CD4-positive, CD25-positive, alpha-beta regulatory T cell (primary cell): ENCODE results near the gene EPHB1. TPM values are rescaled to one million over a fixed set of nuclear protein-coding genes. Genes with fewer than 3 reads are reported as not detected.

Source experiments
- ATAC-seq, 2 donors: fragments of 150-1000 bp; cut with Tn5 transposase; one replicate each; pipeline ENCODE4 v1.10.0; 2021; ENCODE audit warnings: low read depth in 2 of 2, moderate number of reproducible peaks in 2 of 2, moderate library complexity in 1 of 2
- DNase-seq, 3 donors: peaks; one replicate each; pipeline versions ENCODE4 v3.0.0 to v3.0.0-alpha.2; 2012 to 2022; ENCODE audit warnings: mixed read lengths in 1 of 3
- H3K27ac ChIP-seq: one replicate; pipeline ENCODE4 v1.7.0; 2013; ENCODE audit warnings: mild to moderate bottlenecking, low read length; ENCODE audit not compliant: insufficient read depth, poor library complexity, severe bottlenecking
- H3K27me3 ChIP-seq: one replicate; pipeline ENCODE4 v1.7.0; 2013; ENCODE audit warnings: low read length; ENCODE audit not compliant: control insufficient read depth, insufficient read depth
- H3K36me3 ChIP-seq: one replicate; pipeline ENCODE4 v1.7.0; 2013; ENCODE audit warnings: mild to moderate bottlenecking, low read length, moderate library complexity; ENCODE audit not compliant: control insufficient read depth, insufficient read depth
- H3K4me1 ChIP-seq: 2 replicates; pipeline ENCODE4 v1.7.0; 2013; ENCODE audit warnings: mild to moderate bottlenecking, low read length; ENCODE audit not compliant: insufficient read depth, control insufficient read depth, poor library complexity, severe bottlenecking
- H3K4me3 ChIP-seq: one replicate; pipeline ENCODE4 v1.7.0; 2013; ENCODE audit warnings: low read depth, mild to moderate bottlenecking, low read length, moderate library complexity
- H3K9me3 ChIP-seq, 2 experiments: 1 replicate in 1 of 2; 2 replicates in 1 of 2; pipeline ENCODE4 v1.7.0; 2013; ENCODE audit warnings: low read length in 2 of 2, mild to moderate bottlenecking in 1 of 2, moderate library complexity in 1 of 2; ENCODE audit not compliant: control insufficient read depth in 2 of 2
- H3K27ac Mint-ChIP-seq, 3 donors: one replicate each; pipeline ENCODE4 v1.8.0; 2020 to 2022; ENCODE audit warnings: mild to moderate bottlenecking in 3 of 3, mixed read lengths in 3 of 3, moderate library complexity in 2 of 3
- H3K27me3 Mint-ChIP-seq: one replicate; pipeline ENCODE4 v1.8.0; 2022; ENCODE audit warnings: mild to moderate bottlenecking, mixed read lengths
- H3K36me3 Mint-ChIP-seq: one replicate; pipeline ENCODE4 v1.8.0; 2020; ENCODE audit warnings: mixed read lengths
- H3K4me1 Mint-ChIP-seq, 4 donors: one replicate each; pipeline ENCODE4 v1.8.0; 2020 to 2022; ENCODE audit warnings: mixed read lengths in 4 of 4, mild to moderate bottlenecking in 1 of 4
- H3K4me3 Mint-ChIP-seq, 4 donors: one replicate each; pipeline ENCODE4 v1.8.0; 2020 to 2022; ENCODE audit warnings: mild to moderate bottlenecking in 4 of 4, mixed read lengths in 4 of 4, moderate library complexity in 3 of 4
- H3K9me3 Mint-ChIP-seq, 7 donors: one replicate each; pipeline ENCODE4 v1.8.0; 2020 to 2022; ENCODE audit warnings: mixed read lengths in 7 of 7, mild to moderate bottlenecking in 3 of 7, moderate library complexity in 2 of 7
- polyA plus RNA-seq, 4 donors: library from polyadenylated mRNA; unstranded; fragments of 300-500 nt; fragmentation: Illumina TruSeq; gene quantifications; one replicate each; pipeline ENCODE4 v1.2.3, GENCODE V29; 2021
- total RNA-seq: library from RNA; stranded (reverse); gene quantifications from one replicate; pipeline ENCODE4 v1.2.3, GENCODE V29; 2022

EPHB1 gene
- total and polyA plus RNA-seq, 5 donors from 2014 or later, result 0.32 to 2.1 (median 0.84) TPM

- Histone ChIP-seq H3K36me3 (no peaks in the 10 kb centered on the region), H3K4me3 (no peak overlapping the region), H3K27me3 (no peaks in the 10 kb centered on the region), H3K4me1 (no peaks in the 10 kb centered on the region), H3K9me3 (no peaks in the 10 kb centered on the region), H3K27ac (no peak overlapping the region)
- Mint-ChIP-seq H3K36me3 (no peaks in the 10 kb centered on the region), H3K4me3 (no peak overlapping the region), H3K27me3 (no peaks in the 10 kb centered on the region), H3K27ac (no peak overlapping the region), H3K9me3 (peaks cover 0 to 3% (median 0%) of the 10 kb centered on the region in 7 donors), H3K4me1 (no peaks in the 10 kb centered on the region)
- ATAC-seq (no peak), DNase-seq (no peak)
Measured at GRCh38 chr3:134898181-134898754, 103.2 kb downstream of the EPHB1 start.

DNA sequence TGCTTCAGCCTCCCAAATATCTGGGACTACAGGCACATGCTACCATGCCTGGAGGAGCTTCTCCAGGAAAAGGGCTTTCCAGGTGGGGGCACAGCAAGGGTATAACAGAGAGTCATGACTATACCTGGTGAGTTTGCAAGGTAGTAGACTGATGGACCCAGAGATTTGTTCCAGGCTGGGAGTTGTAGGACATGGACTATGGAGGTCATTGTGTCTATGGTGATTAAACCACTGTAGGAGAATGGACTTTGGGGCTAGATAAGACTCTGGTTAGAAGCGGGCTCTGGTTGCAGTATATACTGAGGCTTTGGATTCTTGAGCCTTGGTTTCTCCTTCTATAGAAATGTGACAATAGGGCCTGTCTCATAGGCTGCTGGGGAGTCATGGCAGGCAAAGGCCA lies 104.7 kb downstream of the EPHB1 start:
- DNase-seq (no peak), ATAC-seq (no peak)
- H3K9me3 Mint-ChIP-seq, result peaks cover 0 to under 1% (median 0%) of the 10 kb centered on the region in 7 donors
- H3K27me3 Mint-ChIP-seq, result no peaks in the 10 kb centered on the region
- peaks cover 0 to 10% (median 4%) of the 10 kb centered on the region in 4 donors for H3K4me1 Mint-ChIP-seq
- H3K4me3 ChIP-seq, result no peak overlapping the region
- peaks cover 8% of the 10 kb centered on the region for H3K4me1 ChIP-seq
- no peak overlapping the region for H3K27ac Mint-ChIP-seq
- H3K9me3 ChIP-seq, result no peaks in the 10 kb centered on the region
- H3K27ac ChIP-seq, result no peak overlapping the region
- H3K4me3 Mint-ChIP-seq, result no peak overlapping the region
- no peaks in the 10 kb centered on the region for H3K36me3 Mint-ChIP-seq
- no peaks in the 10 kb centered on the region for H3K36me3 ChIP-seq
- H3K27me3 ChIP-seq, result no peaks in the 10 kb centered on the region

- H3K36me3 ChIP-seq, result no peaks in the 10 kb centered on the region
- H3K9me3 ChIP-seq, result no peaks in the 10 kb centered on the region
- Mint-ChIP-seq H3K27me3 (no peaks in the 10 kb centered on the region), H3K4me1 (peaks cover 0 to 10% (median 4%) of the 10 kb centered on the region in 4 donors), H3K4me3 (no peak overlapping the region), H3K9me3 (no peaks in the 10 kb centered on the region), H3K27ac (no peak overlapping the region), H3K36me3 (no peaks in the 10 kb centered on the region)
- DNase-seq (no peak), ATAC-seq (no peak)
- no peak overlapping the region for H3K27ac ChIP-seq
- no peak overlapping the region for H3K4me3 ChIP-seq
- no peaks in the 10 kb centered on the region for H3K27me3 ChIP-seq
- H3K4me1 ChIP-seq, result peaks cover 8% of the 10 kb centered on the region
Measured at GRCh38 chr3:134900482-134900881, 105.4 kb downstream of the EPHB1 start.

DNA sequence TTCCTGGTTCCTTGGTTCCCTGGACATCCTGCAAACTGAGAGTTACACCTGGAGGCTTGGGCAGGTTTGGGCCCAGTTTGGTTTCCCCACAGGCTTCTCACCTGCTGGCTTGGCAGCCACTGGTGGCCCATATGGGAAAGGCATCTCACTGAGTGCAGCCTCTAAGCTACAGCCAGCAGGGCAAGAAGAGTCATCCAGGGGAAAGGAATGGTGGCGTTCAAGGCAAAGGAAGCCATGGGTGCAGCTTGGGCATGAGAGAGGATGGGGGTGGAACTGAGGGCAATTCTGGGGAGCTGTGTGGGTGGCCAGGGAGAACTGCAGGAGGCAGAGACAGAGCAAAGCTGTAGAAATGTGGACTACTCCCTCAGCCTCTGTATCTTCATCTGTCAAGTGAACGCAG lies 106.4 kb downstream of the EPHB1 start:
- H3K36me3 Mint-ChIP-seq, result no peaks in the 10 kb centered on the region
- no peaks in the 10 kb centered on the region for H3K27me3 ChIP-seq
- peaks cover 0 to 10% (median 4%) of the 10 kb centered on the region in 4 donors for H3K4me1 Mint-ChIP-seq
- no peak overlapping the region for H3K27ac ChIP-seq
- H3K27ac Mint-ChIP-seq, result no peak overlapping the region
- H3K9me3 Mint-ChIP-seq, result no peaks in the 10 kb centered on the region
- H3K36me3 ChIP-seq, result no peaks in the 10 kb centered on the region
- H3K9me3 ChIP-seq, result no peaks in the 10 kb centered on the region
- peaks cover 8% of the 10 kb centered on the region for H3K4me1 ChIP-seq
- H3K27me3 Mint-ChIP-seq, result no peaks in the 10 kb centered on the region
- ATAC-seq (no peak), DNase-seq (no peak)
- H3K4me3 ChIP-seq, result no peak overlapping the region
- no peak overlapping the region for H3K4me3 Mint-ChIP-seq

GRCh38 chr3:134903837-134904236 lies 108.8 kb downstream of the EPHB1 start:
- no peak overlapping the region for H3K4me3 ChIP-seq
- no peaks in the 10 kb centered on the region for H3K9me3 ChIP-seq
- H3K4me1 Mint-ChIP-seq, result peaks cover 0 to 10% (median 4%) of the 10 kb centered on the region in 4 donors
- no peaks in the 10 kb centered on the region for H3K27me3 Mint-ChIP-seq
- no peaks in the 10 kb centered on the region for H3K36me3 ChIP-seq
- peaks cover 0 to 1% (median 0%) of the 10 kb centered on the region in 7 donors for H3K9me3 Mint-ChIP-seq
- no peak overlapping the region for H3K27ac Mint-ChIP-seq
- peak overlapping the region in 1 of 4 donors; percentile 2 for H3K4me3 Mint-ChIP-seq
- H3K27ac ChIP-seq, result no peak overlapping the region
- no peaks in the 10 kb centered on the region for H3K36me3 Mint-ChIP-seq
- ATAC-seq, result no peak
- H3K27me3 ChIP-seq, result no peaks in the 10 kb centered on the region
- peaks cover 8% of the 10 kb centered on the region for H3K4me1 ChIP-seq
- no peak for DNase-seq

DNA sequence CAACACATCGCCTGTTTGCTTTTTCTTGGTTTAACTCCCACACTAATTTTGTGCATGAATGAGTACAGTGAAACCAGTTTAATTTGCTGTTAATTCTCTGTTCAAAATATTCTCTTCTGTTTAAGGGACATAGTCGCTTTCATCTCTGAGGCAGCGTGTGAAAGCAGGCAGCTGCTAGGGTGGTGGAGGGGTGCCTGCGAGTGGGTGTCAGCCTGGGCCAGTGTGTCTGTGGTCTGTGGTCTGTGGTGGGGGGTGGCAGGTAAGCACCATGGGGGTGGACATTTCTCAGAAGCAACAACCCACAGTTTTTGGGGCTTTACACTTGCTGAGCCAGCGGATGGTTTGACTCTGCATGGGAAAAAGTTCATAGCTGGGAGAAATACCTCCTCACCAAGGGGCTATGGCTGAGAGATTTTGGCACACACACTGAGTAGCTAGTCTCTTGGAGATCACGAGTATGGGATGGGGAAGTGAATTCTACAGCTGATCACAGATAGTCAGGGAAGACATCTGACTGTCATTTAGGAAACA lies 109.2 kb downstream of the EPHB1 start:
- Histone ChIP-seq H3K36me3 (no peaks in the 10 kb centered on the region), H3K4me3 (no peak overlapping the region), H3K27ac (no peak overlapping the region), H3K4me1 (peaks cover 8% of the 10 kb centered on the region), H3K9me3 (no peaks in the 10 kb centered on the region), H3K27me3 (no peaks in the 10 kb centered on the region)
- no peaks in the 10 kb centered on the region for H3K27me3 Mint-ChIP-seq
- H3K9me3 Mint-ChIP-seq, result peaks cover 0 to 1% (median 0%) of the 10 kb centered on the region in 7 donors
- H3K4me1 Mint-ChIP-seq, result peaks cover 0 to 10% (median 4%) of the 10 kb centered on the region in 4 donors
- no peaks in the 10 kb centered on the region for H3K36me3 Mint-ChIP-seq
- peak in 1 of 3 donors; percentile 3 for DNase-seq
- no peak overlapping the region for H3K27ac Mint-ChIP-seq
- H3K4me3 Mint-ChIP-seq, result peak overlapping the region in 2 of 4 donors; percentile 2 to 3
- ATAC-seq, result peak in 1 of 2 donors; percentile 17

DNA sequence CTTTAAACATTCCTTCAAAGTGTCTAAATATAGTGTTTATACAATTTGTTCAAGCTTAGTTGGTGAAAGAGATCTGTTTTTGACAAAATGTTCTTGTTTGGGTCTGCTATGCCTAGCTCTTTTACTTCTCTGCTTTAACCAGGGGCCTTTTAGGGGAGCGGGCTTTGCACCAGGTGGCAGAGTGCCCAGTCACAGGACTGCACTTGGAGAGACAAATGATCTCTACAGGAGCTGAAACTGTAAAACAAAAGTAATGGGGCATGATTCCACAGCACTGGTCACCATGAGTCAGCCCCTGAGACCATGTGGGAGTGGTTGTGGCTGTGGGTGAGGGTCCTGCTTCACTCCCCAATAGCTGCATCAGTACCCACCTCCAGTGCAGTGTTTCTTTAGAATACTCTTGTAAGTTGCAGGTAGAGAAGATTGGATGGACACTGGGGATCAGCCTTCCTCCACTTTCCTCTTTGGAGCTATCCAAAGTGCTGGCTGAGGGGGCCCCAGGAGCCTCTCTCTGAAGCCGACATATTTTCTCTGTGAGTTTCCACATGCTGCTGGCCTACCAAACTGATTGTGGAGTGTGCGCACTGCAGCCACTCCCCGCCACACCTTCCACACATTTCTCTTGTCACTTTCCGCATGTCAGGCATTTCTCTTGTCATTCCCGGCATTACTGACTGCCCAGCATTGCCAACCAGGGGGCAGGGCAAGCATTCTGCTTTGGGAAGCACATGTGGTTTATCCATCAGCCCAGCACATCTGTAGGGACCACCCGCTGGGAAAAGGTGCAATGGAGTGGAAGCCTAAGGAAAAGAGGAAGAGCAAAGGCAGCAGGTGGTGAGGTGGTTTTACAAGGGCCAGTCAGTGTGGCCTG lies 110.0 kb downstream of the EPHB1 start:
- Mint-ChIP-seq H3K27me3 (no peaks in the 10 kb centered on the region), H3K9me3 (peaks cover 0 to 1% (median 0%) of the 10 kb centered on the region in 7 donors), H3K27ac (no peak overlapping the region), H3K36me3 (no peaks in the 10 kb centered on the region), H3K4me3 (peak overlapping the region in 1 of 4 donors; percentile 2), H3K4me1 (peaks cover 0 to 10% (median 4%) of the 10 kb centered on the region in 4 donors)
- ATAC-seq, result no peak
- no peak overlapping the region for H3K27ac ChIP-seq
- H3K4me1 ChIP-seq, result peaks cover 8% of the 10 kb centered on the region
- no peaks in the 10 kb centered on the region for H3K36me3 ChIP-seq
- DNase-seq, result no peak
- no peaks in the 10 kb centered on the region for H3K9me3 ChIP-seq
- no peak overlapping the region for H3K4me3 ChIP-seq
- no peaks in the 10 kb centered on the region for H3K27me3 ChIP-seq
